ENCODE measurements around the gene WEE1.
"Not testable (repeated sequence)": the region's sequence is repeated elsewhere in the genome, so short reads cannot be mapped to it uniquely, and the experiment has no call there.

The WEE1 gene

GRCh38 chr11:9600644-9601036, 27.2 kb downstream of the WEE1 start:
- DNase-seq (ENCODE audit: low read depth), result peak; percentile 33
- no peak for TF ChIP-seq CTCF (conservative IDR thresholded peaks at IDR 0.05; ENCODE audit: low read length)
- no peak overlapping the region for H3K4me3 ChIP-seq (ENCODE audit: low read length)

- peak; percentile 59 for DNase-seq (ENCODE audit: low read depth)
- TF ChIP-seq CTCF (conservative IDR thresholded peaks at IDR 0.05; ENCODE audit: low read length), result no peak
- no peak overlapping the region for H3K4me3 ChIP-seq (ENCODE audit: low read length)
These were observed 27.8 kb downstream of the WEE1 start for GRCh38 chr11:9601037-9601875.

GRCh38 chr11:9601876-9602199, 28.4 kb downstream of the WEE1 start:
- no peak for TF ChIP-seq CTCF (conservative IDR thresholded peaks at IDR 0.05; ENCODE audit: low read length)
- H3K4me3 ChIP-seq (ENCODE audit: low read length), result no peak overlapping the region
- DNase-seq (ENCODE audit: low read depth), result no peak

- DNase-seq (ENCODE audit: low read depth); H3K4me3 ChIP-seq (ENCODE audit: low read length): not testable (repeated sequence)
These were observed 29.7 kb downstream of the WEE1 start for GRCh38 chr11:9603214-9603613.

- TF ChIP-seq CTCF (conservative IDR thresholded peaks at IDR 0.05; ENCODE audit: low read length), result no peak
- DNase-seq (ENCODE audit: low read depth), result no peak
- no peak overlapping the region for H3K4me3 ChIP-seq (ENCODE audit: low read length)
These were observed 30.7 kb downstream of the WEE1 start for GRCh38 chr11:9604134-9604533.

- H3K4me3 ChIP-seq (ENCODE audit: low read length), result no peak overlapping the region
- no peak for DNase-seq (ENCODE audit: low read depth)
- no peak for TF ChIP-seq CTCF (conservative IDR thresholded peaks at IDR 0.05; ENCODE audit: low read length)
These were observed 32.3 kb downstream of the WEE1 start for GRCh38 chr11:9605742-9606141.

- no peak for TF ChIP-seq CTCF (conservative IDR thresholded peaks at IDR 0.05; ENCODE audit: low read length)
- no peak for DNase-seq (ENCODE audit: low read depth)
- no peak overlapping the region for H3K4me3 ChIP-seq (ENCODE audit: low read length)
These were observed 33.5 kb downstream of the WEE1 start for GRCh38 chr11:9606809-9607510.
